Stimulated activated CD8-positive, alpha-beta memory T cell treated with anti-CD3 and anti-CD28 coated beads, Interleukin-12 subunit alpha, Interleukin-12 subunit beta, amount 100 ng/mL, for 1 hour (primary cell): ENCODE data around the gene PUDP.
"Not testable (repeated sequence)": the region's sequence is repeated elsewhere in the genome, so short reads cannot be mapped to it uniquely, and the experiment has no call there.

Source experiments
- DNase-seq: peaks from one replicate; pipeline ENCODE4 v3.0.0-alpha.2; 2020; ENCODE audit warnings: low read depth

The PUDP gene

DNA sequence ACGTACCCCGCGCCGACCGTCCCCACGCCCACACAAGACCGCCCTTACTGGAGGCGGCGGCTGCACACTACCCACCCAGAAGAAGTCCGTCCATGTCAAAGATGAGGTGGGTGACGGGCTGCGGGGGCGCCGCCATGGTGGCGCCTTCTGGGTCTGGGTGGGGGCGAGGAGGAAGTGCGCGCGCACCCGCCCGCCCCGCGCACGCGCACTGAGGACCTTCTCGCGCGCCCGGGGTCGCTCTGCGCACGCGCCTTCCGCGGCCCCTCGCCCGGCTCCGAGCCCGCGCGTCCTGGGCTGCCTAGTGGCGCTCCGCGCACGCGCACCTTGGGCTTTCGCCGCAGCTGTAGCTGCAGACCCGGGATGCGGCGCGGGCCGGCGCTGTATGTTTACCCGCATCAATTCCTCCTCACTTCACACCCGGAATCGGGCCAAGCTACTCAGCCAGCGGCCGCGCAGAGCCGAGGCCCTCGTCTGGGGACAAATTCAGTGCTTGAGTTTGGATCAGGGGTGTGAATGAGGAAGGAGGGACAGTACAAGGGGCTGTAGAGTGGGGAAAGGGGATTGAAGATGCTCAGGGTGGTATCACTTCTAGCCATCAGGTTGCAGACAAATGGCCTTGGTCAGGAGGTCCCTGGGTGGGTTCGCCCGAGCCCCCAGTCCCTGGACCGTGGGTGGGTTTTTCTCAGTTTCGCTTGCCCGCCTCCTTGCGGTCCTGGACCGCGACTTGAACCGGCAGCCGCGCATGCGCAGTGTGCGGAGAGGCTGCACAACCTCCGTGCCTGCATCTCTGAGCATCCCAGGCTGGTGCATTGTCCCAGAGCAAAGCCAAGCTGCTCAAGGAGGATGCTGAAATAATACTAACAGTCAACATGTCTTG is at the start of gene PUDP:
TSS of gene PUDP (minus strand) at position 176 of the 877 bp plus-strand sequence. CDS start at position 136, 40 bp downstream.
- DNase-seq = peak; percentile 62

DNA sequence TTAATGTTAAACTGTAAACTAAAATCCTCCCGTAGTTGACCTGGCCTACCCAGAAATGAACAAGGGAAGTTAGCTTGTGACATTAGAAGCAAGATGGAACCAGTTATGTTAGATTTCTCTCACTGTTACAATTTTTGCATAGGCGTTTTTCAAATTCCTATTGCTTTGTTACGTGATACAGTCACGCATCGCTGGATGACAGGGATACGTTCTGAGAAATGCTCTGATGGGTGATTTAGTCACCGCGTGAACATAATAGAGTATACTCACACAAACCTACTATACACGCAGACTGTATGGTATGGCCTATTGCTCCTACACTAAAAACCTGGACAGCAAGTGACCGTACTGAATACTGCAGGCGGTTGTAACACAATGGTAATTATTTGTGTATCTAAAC is 46.7 kb upstream of the PUDP start:
- no peak for DNase-seq

DNA sequence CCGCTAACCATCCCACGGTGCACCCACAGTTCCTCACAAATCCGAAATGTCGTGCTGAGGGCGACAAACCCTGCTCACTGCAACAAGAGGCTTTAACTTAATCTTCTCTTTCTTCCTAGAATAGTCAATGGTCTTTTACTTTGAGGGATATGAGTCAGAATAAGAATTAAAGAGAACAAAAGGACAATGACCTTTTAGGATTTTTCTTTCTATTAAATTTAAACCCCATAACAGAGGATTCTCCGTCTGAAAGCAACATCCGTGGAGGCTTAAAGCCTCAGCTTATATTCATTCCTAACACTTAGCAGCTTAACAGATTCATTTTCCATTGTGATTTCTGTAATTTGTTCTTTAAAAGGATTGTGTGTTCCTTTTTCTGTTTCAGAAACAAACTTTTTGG is 44.9 kb upstream of the PUDP start:
- no peak for DNase-seq

DNA sequence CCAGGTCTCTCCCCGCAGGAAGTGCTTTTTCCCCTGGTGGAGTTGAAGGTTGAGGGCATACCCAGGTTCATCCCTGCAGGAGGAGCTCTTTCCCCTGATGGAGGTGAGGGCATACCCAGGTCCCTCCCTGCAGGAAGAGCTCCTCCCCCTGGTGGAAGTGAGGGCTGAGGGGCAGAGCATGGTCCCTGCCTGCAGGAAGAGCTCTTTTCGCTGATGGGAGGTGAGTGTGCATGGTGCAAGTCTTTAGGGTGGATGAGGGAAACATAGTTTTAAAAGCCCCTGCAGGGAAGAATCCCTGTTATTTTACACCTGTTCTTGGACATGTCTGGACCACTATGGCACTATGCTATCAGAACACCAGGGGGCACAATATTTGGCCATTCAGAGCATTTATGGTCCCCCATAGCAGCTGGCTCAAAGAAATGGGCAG is 43.7 kb upstream of the PUDP start:
- DNase-seq = no peak

DNA sequence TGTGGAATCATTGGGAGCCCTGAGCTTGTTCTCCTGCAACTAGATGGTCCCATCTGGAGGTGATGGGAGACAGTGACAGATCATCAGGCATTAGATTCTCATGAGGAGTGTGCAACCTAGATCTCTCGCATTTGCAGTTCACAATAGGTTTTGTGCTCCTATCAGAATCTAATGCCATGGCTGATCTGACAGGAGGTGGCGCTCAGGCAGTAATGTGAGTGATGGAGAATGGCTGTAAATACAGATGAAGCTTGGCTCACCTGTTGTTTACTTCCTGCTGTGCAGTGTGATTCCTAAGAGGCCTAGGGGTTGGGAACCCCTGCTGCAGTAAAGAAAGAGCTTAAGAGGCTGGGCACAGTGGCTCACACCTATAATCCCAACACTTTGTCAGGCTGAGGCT is 42.2 kb upstream of the PUDP start:
- DNase-seq = no peak

DNA sequence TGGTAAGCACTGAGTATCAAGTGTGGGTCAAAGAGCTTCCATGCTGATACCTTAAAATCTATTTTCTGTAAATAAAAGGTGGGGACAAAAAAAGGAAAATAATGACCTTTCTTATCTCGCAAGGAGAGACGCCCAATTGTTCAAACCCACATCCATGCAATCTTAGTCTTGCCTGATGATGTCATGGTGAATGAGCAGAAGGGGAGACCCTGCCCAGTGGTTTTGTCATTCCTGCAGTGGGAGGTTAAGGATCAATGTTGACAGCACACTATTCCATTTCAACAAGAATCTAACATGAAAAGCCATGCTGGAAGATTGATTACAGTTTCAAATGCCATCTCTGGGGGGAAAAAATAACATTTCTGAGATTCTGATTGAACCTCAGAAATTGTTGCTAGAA is 40.7 kb upstream of the PUDP start:
- no peak for DNase-seq

DNA sequence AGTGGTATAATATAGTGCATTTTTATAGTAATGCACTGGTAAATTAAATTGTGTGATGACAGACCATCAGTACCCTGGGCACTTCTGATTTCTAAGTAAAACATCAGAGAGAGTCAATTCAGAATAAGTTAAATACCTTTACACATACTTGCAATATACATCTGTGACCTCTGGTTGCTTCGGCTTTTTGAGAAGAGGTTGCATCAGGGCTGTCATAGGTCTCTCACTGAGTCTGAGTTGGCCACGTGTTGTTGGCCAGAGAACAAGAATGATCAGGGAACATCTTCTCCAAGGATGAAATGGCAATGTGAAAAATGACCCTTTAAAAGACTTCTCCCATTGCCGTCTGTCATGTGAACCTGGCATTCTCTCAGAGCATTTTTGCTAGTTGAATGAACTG is 36.9 kb upstream of the PUDP start:
- no peak for DNase-seq

DNA sequence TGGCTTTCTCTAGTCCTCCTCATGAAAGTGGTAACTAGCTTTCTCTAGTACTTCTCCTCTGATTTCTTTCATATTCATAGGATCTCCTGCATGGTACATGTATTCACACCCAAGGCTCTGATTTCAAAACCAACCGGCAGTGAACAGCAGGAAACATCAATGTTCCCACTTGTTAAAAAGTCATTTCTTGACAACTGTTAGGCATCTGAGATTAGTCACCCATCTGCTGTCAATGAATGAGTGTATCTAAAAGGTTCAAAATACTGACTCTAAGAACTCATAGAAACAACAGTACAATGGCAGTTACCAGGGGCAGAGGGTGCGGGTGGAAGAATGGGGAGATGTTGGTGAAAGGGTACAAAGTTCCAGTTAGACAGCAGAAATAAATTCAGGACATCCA is 31.5 kb upstream of the PUDP start:
- no peak for DNase-seq

DNA sequence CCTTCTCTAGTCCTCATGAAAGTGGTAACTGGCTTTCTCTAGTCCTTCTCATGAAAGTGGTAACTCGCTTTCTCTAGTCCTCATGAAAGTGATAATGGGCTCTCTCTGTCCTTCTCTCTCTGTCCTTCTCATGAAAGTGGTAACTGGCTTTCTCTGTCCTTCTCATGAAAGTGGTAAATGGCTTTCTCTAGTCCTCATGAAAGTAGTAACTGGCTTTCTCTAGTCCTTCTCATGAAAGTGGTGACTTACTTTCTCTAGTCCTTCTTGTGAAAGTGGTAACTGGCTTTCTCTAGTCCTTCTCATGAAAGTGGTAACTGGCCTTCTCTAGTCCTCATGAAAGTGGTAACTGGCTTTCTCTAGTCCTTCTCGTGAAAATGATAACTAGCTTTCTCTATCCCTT is 30.9 kb upstream of the PUDP start:
- not testable (repeated sequence) for DNase-seq

DNA sequence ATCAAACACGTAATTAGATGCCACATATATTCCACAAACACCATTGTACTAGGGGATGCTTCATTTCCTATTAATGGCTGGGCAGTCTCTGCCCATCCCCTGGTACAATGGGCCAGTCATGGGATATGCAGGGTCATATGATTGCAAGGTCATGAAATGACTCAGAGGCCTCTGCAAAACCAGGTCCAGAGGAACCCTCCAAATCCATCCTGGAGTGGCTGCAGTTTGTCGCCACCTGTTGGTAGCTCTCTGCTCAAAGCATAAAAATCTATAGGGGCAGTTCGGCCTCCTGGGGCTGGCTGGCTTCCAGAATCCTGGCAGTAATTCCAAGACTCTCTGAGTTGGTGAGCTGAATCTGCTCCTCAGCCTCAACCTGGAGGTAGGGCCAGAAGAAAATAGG is 22.9 kb upstream of the PUDP start:
- DNase-seq = no peak

DNA sequence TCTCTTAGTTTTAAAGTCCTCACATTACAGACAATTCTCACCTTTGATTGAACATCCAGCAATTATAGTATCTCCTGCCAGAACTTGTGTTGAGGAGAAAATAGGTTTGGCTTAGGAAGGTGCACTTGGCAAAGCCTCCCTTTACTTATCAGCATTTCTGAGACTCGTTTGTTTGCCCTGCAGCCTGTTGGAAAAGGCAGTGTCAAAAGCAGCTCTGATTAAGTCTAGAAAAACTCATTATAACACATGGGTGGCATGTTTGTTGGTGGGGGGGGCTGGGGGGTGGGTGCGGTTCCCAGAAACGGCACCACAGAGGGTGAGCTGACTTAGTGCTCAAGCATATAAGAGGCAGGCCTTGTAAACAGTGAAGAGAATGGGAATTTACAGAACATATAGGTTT is 21.7 kb upstream of the PUDP start:
- DNase-seq = no peak

DNA sequence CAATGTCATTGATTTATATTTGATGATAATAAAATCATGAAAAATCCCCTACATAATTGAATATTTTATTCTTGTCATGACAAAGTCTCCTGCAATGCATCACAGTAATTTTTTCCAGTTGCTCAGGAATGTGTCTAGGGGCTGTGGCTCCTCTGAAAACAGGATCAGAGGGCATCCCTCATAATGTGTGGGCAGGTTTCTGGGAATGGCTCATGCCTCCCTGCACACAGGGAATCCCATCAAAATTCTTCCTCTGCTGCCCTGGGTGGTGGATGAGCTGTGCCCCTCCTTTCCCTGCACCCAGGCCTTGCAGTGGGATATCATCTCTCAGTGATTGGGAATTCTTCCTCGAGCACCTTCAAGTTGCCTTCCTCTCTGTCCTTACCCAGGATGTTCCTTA is 20.4 kb upstream of the PUDP start:
- DNase-seq = no peak

DNA sequence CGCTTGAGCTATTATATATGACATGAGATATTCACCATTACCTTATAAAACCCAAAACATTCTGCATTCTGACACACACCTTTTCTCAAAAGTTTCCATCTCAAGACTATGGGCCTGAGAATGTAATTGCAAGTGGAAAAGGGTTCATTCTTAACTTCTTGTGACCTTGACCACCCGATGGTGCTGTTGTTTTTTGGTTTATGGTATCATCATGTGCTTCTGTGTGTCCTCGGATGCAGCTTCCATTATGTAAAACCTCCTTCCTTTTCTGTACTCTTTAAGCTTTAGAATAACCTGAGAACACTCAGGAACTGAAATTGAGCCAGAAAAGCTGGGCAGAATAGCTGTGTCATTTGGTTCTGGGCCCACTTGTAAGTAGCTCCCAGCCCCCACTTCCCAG is 16.2 kb upstream of the PUDP start:
- DNase-seq = no peak

DNA sequence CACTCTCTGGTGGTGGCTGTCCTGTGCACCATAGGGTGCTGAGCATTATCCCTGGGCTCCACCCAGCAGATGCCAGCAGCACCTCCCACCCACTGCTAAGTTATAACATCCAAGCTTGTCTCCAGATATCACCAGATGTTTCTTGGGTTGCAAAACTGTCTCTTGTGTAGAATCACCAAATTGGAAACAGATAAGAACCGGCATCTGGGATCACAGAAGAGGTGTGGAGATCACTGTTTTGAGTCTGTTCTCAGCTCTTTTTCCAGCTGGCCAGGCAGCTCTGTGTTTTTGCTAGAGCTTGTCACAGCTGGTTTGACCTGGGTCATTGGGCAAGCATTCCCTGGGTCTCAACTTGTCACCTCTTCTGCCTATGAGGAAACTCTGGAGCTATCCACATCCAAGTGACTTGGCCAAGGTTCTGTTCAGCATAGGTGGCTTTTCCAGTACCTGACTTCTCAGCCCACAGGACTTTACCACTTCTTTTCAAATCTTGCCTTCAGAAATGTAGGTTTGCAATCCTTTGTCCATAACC is 15.3 kb upstream of the PUDP start:
- no peak for DNase-seq

DNA sequence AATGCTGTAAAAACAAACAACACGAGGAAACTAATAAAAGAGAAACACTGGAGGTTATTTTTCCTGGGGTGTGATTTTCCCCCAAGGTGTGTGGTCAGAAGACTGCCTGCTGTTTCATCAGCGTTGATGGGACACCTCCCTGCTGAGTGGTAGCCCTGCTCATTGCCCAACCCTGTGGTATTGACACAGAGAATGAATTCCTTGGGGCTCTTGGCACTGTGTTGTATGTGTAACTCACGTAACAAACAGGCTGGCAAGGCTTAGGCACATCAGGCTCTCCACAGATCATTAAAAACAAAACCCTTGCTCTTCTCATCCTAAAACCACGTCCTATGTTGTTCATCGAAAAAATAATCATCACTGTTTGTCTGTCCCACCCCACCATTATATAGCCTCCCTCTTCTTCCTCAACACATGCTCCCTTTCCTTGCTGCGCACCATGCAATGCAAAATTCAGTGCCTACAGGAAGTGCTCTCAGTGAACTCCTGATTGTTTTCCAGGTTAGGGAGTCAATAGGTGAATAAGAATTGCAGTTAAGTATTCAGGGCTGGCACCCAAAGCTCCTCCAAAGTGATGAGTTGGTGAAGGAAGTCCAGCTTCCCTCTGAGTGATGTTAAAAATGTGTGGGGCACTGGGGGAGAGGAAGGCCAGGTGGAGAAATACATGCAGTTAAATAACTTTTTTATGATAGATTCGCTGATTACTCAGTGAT is 11.4 kb upstream of the PUDP start:
- no peak for DNase-seq

DNA sequence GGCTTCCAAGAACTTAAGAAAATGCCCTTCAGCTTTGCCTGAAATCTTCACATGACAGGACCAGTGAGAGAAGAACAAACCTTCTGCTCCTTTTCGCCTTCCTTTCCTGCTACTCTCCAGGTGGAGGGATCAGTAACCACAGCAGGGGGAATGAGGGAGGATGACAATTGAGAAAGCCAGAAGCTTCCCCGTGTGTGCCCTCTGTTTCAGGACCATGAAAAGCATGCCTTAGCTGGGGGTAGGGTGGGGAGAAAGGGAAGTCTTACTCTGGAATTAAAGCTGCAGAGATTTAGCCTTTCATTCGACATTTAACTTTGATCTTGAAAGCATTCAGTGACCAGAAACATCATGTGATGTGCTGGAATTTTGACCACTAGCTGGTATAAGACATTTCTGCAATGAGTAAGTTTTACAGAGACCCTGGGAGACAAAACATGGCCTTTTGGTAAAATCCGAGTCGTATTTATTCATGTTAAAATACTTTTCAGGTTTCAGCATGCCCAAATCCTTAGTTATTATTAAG is 10.6 kb upstream of the PUDP start:
- no peak for DNase-seq

DNA sequence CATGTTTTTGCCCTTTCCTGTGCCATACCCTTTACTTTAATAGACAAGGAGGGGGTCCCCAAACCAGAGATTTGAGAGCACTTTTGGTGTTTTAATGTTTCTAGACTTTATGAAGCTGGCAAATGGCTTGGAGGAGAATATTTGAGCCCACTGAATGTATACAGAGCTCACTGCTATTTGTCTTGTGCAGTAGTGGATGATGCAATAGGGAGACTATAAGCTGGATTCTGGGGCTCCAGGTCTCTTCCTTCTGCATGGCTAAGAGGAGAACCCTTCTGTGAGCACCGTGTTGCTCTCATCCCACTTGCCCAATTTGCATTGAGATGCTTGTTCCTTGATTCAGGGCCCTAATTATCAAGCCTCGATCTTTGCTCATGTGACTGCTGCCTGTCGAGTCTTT is 8.9 kb upstream of the PUDP start:
- DNase-seq = no peak

DNA sequence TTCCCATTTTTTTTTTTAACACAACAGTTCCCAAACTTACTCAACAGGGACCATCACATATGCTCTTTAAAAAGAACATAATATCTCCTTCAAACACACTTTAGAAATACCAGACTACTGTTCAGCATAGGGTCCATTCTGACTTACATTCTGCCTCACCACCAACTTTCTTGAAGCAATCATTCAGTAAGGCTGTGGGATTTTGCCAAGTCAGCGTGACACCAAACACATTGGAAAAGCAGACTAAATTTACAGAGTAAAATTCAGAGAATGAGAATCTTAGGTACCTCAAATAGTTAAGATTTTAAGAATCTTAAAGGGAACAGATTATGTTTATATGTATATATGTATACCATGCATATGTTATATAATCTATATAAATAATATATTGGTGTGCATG is 7.2 kb upstream of the PUDP start:
- DNase-seq = no peak

DNA sequence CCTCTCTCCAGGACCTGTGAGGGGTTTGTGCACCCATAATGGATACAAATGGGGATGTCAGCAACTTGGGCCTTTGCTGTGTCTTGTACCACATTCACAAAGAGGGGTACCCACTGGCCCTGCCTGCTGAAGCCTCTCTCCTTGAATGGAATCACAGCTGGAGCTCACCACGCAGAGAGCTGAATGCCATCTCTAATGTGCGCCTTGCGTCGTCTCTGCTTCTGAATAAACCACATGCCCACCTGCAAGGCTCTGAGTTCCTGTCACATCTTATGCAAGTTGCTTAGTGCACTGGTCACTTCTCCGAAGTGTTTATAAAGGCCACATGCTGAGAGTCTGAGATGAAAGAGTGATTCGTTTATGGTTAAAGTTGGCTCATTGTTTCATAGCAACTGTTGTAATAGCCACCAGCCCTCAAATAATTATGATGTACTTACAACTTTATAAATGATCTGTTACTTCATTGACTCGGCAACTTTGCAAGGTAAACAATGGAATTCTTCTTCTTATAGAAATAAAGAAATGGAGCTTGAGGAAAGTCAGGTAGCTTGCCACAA is 6.2 kb upstream of the PUDP start:
- DNase-seq = no peak

DNA sequence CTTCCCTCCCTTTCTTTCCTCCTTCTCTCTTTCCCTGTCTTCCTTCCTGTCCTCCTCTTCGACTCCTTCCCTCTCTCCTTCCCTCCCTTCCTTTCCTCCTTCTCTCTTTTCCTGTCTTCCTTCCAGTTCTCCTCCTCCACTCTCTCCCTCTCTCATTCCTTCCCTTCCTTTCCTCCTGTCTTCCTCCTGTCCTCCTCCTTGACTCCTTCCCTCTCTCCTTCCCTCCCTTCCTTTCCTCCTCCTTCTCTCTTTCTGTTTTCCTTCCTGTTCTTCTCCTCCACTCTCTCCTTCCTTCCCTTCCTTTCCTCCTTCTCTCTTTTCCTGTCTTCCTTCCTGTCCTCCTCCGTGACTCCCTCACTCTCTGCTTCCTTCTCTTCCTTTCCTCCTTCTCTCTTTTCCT is 5.3 kb upstream of the PUDP start:
- DNase-seq = no peak

DNA sequence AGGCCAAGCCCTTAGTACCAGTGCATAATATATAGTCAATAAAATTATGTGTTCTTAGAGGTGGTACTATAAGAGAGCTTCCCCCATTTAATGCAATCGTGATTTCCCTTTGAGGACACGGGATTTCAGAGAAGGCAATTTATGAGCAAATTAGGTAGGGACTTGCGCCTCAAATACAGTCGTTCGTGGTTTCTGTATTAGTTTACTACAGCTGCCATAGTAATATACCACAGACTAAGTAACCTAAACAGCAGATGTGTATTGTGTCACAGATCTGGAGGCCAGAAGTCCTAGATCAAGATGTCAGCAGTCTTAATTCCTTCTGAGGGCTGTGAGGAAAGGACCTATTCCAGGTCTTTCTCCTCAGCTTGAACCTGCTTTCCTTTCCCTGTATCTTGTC is 1.5 kb upstream of the PUDP start:
- no peak for DNase-seq

DNA sequence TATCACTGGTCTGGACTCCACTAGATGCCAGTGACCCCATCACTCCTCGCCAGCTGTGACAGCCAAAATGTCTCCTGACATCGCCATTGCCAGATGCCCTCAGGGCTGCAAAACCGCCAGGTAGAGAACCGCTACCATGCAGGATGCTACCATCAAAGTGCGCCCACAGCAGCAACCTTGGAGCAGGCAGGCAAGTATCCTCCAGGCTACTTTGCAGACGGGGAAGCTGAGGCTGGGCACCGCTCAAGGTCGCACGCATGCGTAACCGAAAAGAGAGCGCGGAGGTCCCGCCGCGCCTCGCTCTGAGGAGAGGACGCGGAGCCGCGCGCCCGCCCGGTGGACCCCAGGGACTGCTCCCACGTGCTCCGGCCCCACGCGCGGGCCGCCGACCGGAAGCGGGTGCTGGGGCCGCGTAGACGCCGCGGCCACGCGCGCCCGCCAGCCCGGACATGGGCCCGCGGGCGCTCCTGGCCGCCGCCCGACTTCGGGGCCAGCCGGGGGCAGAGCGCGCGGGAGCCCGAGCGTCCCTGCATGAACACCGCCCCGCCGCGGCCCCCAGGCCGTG is 458 bp downstream of the PUDP start, which contains the start of gene STS:
TSS of gene STS (plus strand) at position 300 of the 565 bp plus-strand sequence. CDS start 105,488 bp downstream, outside the sequence.
- no peak for DNase-seq
